A172 (cell line): ENCODE results near the gene SNRNP27. TPM values are rescaled to one million over a fixed set of nuclear protein-coding genes. Genes with fewer than 3 reads are reported as not detected.
"Not testable (repeated sequence)": the region's sequence is repeated elsewhere in the genome, so short reads cannot be mapped to it uniquely, and the experiment has no call there.

Experiments
- DNase-seq: peaks from one replicate; pipeline ENCODE4 v3.0.0-alpha.2; 2015; ENCODE audit warnings: low spot score
- total RNA-seq: library from RNA; depleted of rRNA; stranded (reverse); fragments of >200 nt; shearing (Covaris generic); gene quantifications from 2 replicates; pipeline ENCODE4 v1.2.3, GENCODE V29; 2014; rRNA removed

The SNRNP27 gene
- total RNA-seq, 1 experiment from 2014 or later, result 168 TPM

DNA sequence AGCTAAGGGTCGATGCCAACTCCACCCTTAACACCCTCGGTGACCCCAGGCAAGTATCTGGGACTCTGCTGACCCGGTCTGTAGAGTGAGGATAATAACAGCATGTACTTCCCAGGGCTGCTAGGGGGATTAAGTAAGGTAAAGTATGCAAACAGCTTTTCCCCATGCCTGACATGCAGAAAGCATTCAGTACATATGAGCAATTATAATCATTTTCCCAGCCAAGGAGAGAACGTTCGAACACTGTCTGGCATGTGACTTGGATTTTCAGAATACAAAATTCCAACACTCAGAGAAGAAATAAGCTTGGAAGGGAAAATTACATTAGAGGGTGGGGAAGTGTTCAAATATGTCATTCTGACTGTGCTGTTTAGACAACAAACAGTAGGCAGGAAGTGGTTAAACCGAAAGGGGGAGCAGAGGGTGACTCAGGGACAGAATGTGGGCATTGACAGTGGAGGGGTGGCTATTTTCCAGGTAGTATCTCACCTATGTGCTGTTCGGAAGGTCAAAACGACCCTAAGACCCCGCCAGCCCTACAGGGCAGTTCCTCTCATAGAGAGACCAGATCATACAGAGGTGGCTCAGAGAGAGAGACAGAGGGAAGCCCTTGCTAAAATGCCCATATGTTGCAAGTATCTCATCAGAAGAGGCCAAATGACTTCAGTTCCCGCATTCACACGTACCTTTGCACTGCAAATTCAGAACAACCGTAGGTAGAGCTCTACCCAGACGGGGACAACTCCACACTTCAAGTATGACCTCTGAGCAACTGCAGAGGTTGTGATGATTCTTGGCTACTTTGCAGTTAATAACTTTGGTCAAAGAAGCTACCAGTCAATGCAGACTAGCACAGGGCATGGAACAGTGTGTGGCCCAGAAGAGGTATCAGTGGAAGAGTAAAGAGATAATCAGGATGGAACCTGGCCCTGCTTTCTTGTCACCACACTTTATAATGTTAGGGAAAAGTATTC is 52.9 kb downstream of the SNRNP27 start:
- peak; percentile 88 for DNase-seq

DNA sequence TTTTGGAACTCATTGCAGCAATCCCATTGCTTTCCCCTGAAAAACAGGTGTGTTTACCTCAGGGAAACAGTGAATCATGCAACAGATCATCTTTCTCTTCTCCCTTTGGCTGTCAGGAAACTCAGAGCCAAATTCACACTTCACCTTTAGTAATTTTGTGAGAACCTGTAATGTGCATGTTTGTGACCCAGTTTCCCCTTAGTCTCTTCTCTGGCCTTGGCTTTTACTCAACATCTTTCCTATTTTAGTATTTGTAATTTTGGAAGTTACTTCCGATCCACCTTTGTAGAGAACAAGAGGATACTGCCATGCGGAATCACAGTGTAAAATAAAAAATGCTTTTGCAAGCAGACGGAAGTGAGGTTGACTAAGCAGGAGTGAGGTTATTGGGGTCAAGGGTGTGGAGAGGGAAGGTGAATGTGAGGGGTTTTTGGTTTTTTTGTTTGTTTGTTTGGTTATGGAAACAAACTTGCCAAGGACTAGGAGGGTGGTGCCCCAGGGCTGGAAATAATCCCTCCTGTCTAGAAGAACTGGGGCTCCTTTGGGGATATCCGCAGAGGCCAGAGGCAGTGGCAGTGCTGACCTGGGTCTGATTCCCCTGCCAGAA is 53.7 kb downstream of the SNRNP27 start:
- DNase-seq, result no peak

DNA sequence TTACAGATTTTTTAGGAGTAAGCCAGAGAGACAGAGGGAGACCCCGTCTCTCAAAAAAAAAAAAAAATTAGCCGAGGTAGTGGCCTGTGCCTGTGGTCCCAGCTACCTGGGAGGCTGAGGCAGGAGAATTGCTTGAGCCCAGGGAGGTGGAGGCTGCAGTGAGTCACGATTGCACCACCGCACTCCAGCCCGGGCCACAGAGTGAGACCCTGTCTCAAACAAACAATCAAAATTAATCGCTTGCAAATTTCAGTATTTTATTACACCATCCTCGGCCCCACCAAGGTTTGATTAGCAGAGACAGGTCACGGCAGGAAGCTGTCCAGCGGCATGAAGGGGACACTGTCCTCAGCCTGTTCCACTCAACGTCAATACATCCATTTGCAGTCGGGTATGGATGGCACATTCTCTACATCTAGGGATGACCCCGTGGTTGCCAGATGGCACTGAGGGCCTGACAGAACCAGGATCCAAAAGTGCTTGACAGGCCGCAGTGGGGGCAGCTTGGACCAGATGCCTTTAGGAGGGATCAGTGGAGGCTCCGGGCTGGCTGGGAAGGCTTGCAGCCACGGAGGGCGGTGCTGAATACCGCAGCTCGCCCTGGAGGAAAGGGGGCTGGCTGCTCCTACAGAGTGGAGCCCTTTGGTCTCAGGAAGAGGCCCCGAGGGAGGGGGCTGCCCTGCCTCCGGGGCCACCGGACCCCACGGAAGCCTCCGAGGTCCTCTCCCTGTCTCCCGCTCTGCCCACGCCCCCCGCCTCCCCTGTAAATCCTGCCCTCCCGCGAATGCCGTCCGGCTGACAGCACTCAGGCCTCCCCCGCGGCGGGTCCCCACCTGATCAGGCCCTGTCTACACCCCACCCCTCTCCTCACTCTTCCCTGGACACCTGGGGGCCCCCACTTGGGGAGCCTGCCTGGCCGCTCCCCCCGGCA is 54.5 kb downstream of the SNRNP27 start:
- DNase-seq, result no peak

DNA sequence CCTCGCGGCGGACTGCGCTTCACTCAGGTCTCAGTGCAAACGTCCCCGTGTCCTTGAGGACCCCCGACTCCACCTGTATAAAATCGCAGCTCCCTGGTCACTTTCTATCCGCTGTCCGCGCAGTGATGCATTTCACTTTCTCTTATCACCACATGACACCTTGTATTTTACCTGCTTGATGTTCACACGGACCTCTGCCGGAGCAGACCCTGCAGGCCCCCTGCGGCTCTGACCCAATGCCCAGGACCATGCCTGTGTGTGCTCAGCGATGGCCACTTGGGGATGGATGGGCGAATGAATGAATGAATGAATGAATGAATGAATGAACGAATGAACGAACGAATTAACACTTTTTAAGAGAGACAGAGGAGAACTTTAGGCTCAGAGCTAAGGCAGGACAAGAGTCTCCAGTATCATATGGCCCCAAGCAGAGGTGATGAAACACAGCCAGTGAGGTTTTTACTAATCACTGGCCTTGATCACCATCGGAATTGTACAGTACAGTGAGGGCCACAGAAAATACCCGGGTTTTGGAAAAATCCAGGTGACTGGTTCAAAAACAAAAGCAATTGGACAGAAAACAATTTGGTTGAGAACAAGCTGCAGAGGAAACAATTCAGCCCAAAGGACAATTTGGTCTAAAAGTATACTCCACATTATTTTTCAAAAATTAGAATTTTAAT is 55.3 kb downstream of the SNRNP27 start:
- DNase-seq, result no peak

DNA sequence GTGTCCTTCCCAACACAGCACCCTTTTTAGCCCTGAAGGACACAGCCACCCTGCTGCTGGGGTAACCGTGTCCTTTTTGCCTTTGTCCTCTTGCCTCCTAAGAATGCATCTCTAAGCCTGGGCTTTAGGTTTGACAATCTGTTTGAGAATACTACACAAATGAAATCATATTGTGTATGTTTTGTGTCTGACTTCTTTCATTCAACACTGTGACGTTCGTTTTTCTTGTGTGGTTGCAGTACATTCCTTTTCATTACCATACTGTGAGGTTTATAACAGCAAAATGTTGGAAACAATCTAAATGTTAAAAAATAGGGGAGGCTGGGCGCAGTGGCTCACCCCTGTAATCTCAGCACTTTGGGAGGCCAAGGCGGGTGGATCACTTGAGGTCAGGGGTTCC is 56.5 kb downstream of the SNRNP27 start:
- no peak for DNase-seq

DNA sequence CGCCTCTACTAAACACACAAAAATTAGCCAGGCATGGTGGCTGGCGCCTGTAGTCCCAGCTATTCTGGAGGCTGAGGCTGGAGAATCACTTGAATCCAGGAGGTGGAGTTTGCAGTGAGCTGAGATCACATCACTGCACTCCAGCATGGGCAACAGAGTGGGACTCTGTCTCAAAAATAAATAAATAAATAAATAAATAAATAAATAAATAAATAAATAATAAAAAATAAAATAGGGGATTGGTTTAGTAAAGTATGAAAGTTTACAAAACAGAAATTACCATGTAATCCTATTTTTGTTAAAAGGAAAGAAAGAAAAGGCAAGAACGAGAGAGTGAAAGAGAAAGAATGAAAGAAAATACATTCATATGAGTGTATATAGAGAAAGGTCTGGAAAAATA is 56.9 kb downstream of the SNRNP27 start:
- not testable (repeated sequence) for DNase-seq

DNA sequence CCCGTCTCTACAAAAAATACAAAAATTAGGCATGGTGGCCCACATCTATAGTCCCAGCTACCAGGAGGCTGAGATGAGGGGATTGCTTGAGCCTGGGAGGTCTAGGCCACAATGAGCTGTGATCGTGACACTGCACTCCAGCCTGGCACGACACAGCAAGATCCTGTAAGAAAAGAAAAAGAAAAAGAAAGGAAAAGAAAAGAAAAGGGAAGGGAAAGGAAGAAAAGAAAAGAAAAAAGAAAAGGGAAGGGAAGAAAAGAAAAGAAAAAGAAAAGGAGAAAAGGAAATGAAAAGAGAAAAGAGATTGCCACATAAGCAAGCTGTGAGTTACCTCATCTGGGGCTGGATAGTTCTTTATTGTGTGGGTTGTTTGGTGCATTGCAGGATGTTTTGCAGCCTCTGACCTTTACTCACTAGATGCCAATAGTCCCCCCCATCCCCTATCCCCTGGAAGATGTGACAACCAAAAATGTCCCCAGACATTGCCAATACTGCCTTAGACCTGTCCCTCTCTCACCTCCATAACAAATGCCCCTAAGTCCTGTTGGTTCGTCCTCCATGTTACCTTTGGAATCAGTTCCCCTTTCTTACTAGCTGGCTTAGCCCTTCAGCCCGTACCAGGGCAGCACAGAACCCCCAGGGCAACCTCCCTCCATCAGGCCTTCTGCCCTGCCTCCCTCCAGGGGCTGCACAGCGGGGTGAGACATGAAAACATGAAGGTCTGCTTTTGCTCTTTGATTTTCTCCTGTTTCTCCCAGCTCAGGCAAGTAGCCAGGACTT is 58.8 kb downstream of the SNRNP27 start:
- DNase-seq, result no peak

DNA sequence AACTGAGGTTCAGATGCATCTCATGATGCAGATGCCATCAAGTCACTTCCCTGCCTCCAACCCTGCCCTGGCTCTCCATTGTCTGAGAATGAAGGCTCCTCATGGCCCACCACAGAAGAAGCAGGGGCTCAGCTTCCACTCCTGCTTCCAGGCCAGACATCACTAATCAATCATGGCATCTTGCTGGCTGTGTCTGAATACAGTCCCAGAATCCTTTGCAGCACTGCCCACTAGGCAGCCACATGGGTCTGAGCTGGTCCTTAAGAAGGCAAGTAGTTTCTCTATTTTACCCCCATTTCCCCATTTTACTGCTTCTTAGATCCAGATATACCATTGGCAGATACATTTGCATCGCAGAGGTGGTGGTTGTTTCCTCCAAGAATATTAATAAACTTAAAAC is 60.3 kb downstream of the SNRNP27 start:
- DNase-seq, result no peak

Other genes starting within 250 kb of the SNRNP27 start
- gene ANXA4, start 151.8 kb upstream of the SNRNP27 start, total RNA-seq, result 85.1 and 89.9 TPM in 2 replicates
- 15.7 and 20.0 TPM in 2 replicates for gene GMCL1, start 64.3 kb upstream of the SNRNP27 start, total RNA-seq
- 2.2 TPM in 2 replicates for gene MXD1, start 21.2 kb downstream of the SNRNP27 start, total RNA-seq
- 0.10 TPM in 1 of 2 replicates, not detected in the other for gene ASPRV1, start 67.7 kb downstream of the SNRNP27 start, total RNA-seq
- 24.3 and 26.3 TPM in 2 replicates for gene PCBP1, start 193.5 kb downstream of the SNRNP27 start, total RNA-seq